22Rv1 (cell line): ENCODE results near the gene KMT5C.

ENCODE experiments used
- ZFX ChIP-seq: fragments of 450-650 bp; IDR thresholded peaks from 2 replicates; pipeline ENCODE4 v1.6.1; 2017; ENCODE audit warnings: antibody characterized with exemption, borderline replicate concordance
- TF ChIP-seq, protein P1 (sequence below): fragments of 450-650 bp; IDR thresholded peaks from 2 replicates; pipeline ENCODE4 v1.5.1; 2017; ENCODE audit warnings: mild to moderate bottlenecking

DNA sequence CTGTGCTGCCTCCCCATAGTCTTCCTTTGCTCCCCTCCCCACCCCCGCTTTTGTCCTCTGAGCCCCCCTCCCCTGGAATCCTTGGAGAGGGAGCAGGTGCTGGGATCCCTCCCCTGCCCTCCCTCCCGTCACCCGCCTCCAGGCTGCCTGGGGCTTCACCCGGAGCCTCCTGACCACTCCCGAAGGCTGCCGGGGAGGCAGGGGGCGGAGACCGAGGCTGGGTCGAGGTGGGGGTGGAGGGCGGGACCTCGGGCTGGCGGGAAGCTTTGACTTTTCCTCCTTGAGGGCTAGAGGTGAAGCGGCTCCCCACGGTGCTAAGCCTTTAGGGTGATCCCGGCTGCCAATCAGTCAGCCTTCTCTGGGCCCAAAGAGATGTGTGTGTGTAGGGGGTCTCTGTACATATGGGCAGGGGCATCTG is 1.5 kb downstream of the KMT5C start:
- TF ChIP-seq, protein P1, sequence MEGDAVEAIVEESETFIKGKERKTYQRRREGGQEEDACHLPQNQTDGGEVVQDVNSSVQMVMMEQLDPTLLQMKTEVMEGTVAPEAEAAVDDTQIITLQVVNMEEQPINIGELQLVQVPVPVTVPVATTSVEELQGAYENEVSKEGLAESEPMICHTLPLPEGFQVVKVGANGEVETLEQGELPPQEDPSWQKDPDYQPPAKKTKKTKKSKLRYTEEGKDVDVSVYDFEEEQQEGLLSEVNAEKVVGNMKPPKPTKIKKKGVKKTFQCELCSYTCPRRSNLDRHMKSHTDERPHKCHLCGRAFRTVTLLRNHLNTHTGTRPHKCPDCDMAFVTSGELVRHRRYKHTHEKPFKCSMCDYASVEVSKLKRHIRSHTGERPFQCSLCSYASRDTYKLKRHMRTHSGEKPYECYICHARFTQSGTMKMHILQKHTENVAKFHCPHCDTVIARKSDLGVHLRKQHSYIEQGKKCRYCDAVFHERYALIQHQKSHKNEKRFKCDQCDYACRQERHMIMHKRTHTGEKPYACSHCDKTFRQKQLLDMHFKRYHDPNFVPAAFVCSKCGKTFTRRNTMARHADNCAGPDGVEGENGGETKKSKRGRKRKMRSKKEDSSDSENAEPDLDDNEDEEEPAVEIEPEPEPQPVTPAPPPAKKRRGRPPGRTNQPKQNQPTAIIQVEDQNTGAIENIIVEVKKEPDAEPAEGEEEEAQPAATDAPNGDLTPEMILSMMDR, result no peak
- TF ChIP-seq ZFX, result no peak
